HL-60/S4 (cell line): ENCODE results near the gene GREB1.

ENCODE experiments used
- in situ Hi-C: fragments of 300-500 bp; cut with MboI; formaldehyde crosslinking; loops from 2 replicates; pipeline ENCODE4 v1.14.3; 2022; ENCODE audit warnings: low sequenced_read_pairs

The GREB1 gene

GRCh38 chr2:11509657-11510360 lies 24.0 kb upstream of the GREB1 start:
- in situ Hi-C loops: no loop called here

GRCh38 chr2:11512431-11512830 lies 21.4 kb upstream of the GREB1 start:
- in situ Hi-C loops: no loop called here

- in situ Hi-C loops: no loop called here
Observed at GRCh38 chr2:11513319-11513718, 20.5 kb upstream of the GREB1 start.

GRCh38 chr2:11514081-11514730 lies 19.6 kb upstream of the GREB1 start:
- in situ Hi-C loops: no loop called here

- in situ Hi-C loops: no loop called here
Observed at GRCh38 chr2:11514904-11515303, 18.9 kb upstream of the GREB1 start.

DNA sequence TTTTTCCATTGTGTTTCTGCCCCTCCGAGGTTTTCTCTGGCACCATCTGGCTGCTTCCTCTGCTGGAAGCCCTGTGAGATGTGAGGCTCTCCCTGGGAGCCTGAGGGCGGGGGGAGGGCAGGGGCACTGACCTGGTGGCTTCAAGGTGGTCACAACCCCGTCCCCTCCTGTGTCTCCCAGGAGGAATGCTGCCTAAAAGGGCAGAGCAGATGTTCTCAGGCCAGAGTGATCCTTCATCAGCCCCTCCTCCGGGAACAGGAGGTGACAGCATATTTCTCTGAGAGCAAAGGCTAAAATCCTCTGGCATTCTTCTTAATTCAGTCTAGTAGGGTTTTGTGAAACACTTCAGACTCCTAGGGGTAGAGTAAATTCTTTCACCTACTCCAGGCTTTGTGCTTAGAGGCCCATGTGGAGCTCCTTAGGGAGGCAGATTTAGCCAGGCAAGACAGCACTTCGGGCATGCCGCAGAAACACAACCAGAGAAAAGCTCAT lies 18.3 kb upstream of the GREB1 start:
- in situ Hi-C loops: no loop called here

- in situ Hi-C loops: no loop called here
Observed at GRCh38 chr2:11516984-11517648, 16.7 kb upstream of the GREB1 start.

- in situ Hi-C loops: no loop called here
Observed at GRCh38 chr2:11517906-11518305, 15.9 kb upstream of the GREB1 start.

GRCh38 chr2:11520092-11520693 lies 13.7 kb upstream of the GREB1 start:
- in situ Hi-C loops: no loop called here

GRCh38 chr2:11521775-11522174 lies 12.1 kb upstream of the GREB1 start:
- in situ Hi-C loops: no loop called here

GRCh38 chr2:11524470-11524869 lies 9.4 kb upstream of the GREB1 start:
- in situ Hi-C loops: no loop called here

GRCh38 chr2:11525762-11526161 lies 8.1 kb upstream of the GREB1 start:
- in situ Hi-C loops: no loop called here

- in situ Hi-C loops: no loop called here
Observed at GRCh38 chr2:11527001-11527400, 6.8 kb upstream of the GREB1 start.

GRCh38 chr2:11528228-11528627 lies 5.6 kb upstream of the GREB1 start:
- in situ Hi-C loops: no loop called here

DNA sequence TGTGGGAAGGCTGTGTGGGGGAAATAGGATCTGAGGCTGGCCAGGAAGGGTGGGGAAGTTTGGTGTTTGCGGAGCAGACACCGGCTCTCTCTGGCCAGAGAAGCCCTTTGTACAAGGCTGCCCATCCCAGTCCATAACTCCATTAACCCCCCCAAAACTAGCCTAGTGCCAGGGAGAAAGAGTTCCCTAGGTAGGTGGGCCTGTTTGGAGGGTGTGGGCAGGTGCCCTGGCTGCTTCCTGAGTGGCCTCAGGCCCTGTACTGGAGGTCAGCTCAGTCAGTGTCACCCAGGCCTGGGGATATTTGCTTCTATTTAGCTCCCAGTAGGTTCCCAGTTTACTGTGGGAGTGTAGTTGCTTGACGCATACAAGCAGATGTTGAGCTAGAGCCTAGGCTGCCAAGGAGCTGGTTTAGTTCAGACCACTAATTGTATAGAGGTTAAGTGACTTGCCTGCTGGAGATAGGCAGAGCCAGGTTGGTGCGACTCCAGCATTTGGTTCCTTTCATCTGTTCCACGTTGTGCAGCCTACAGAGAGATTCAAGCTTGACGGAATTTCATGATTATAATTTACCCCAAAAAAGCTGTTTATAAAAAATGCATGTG lies 2.9 kb upstream of the GREB1 start:
- in situ Hi-C loops: no loop called here

- in situ Hi-C loops: no loop called here
Observed at GRCh38 chr2:11532416-11533055, 1.3 kb upstream of the GREB1 start.

GRCh38 chr2:11534071-11534745 lies 363 bp downstream of the GREB1 start:
- in situ Hi-C loops: no loop called here

- in situ Hi-C loops: no loop called here
Observed at GRCh38 chr2:11534746-11535484, 1.1 kb downstream of the GREB1 start.

DNA sequence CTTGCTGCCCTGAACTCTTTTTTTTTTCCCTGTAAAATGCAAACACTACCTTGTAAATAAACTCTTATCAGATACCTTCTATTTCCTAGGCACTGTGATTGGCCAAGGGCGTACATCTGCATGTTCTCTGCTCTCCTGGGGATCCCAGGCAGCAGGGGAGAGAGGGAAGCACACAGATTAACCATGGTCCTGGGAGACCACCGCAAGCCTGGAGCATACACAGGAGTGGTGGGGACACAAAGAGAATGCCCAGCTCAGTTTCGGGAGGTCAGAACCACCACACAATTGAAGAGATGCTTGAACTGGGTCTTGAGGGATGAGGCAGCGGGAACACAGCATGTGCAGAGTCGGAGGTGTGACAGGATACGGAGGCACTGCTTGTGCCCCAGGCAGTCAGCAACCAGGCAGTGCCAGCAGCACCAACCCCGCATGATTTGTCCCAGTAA lies 2.1 kb downstream of the GREB1 start:
- in situ Hi-C loops: no loop called here
